Endothelial cell of umbilical vein (primary cell): ENCODE results near the gene LMX1A. TPM values are rescaled to one million over a fixed set of nuclear protein-coding genes. Genes with fewer than 3 reads are reported as not detected.

Experiments used
- BruUV-seq: library from RNA; stranded (reverse); fragments of 400-500 nt; replicated peaks from 2 replicates; lab custom pipeline; 2021; lab: Mats Ljungman, UMichigan
- CTCF ChIA-PET: fragments of 300-600, 350-600 bp; sonication (Branson Sonifier 250); formaldehyde crosslinking; loops from one replicate; lab custom pipeline; 2021; ENCODE audit warnings: antibody characterized with exemption, inconsistent platforms; lab: Charles Lee
- POLR2A ChIA-PET: fragments of 300-600, 350-600 bp; sonication (Branson Sonifier 250); formaldehyde crosslinking; loops from one replicate; lab custom pipeline; 2021; ENCODE audit warnings: antibody characterized with exemption, inconsistent platforms; lab: Charles Lee
- DNase-seq: peaks from one replicate; pipeline ENCODE4 v3.0.0-alpha.2; 2011; ENCODE audit warnings: low read depth, low spot score
- FAIRE-seq: peaks from 2 replicates; lab custom pipeline; 2011; peaks lifted over from hg19 to GRCh38; lab: Jason Lieb, UNC
- H2AFZ ChIP-seq: 2 replicates; pipeline ENCODE4 v1.6.0; 2012; ENCODE audit warnings: low read depth, low read length, control low read depth, inconsistent platforms
- H3K27ac ChIP-seq: 2 replicates; pipeline ENCODE4 v1.5.1; 2011; ENCODE audit warnings: low read depth, mild to moderate bottlenecking, control low read depth, low read length, moderate library complexity; ENCODE audit not compliant: insufficient read depth
- H3K27me3 ChIP-seq, 2 experiments: 2 replicates each; pipeline versions ENCODE4 v1.6.0 to v1.6.1; 2011; ENCODE audit warnings: low read length in 2 of 2, mixed read lengths in 1 of 2; ENCODE audit not compliant: control insufficient read depth in 2 of 2, insufficient read depth in 2 of 2
- H3K36me3 ChIP-seq, 2 experiments: 2 replicates in 1 of 2; 3 replicates in 1 of 2; pipeline ENCODE4 v1.5.1; 2011; ENCODE audit warnings: low read length in 2 of 2, mild to moderate bottlenecking in 1 of 2, moderate library complexity in 1 of 2; ENCODE audit not compliant: control insufficient read depth in 2 of 2, insufficient read depth in 2 of 2; ENCODE audit errors: extremely low read depth in 1 of 2
- H3K4me1 ChIP-seq: 3 replicates; pipeline ENCODE4 v1.5.1; 2011; ENCODE audit warnings: mild to moderate bottlenecking, low read length; ENCODE audit not compliant: control insufficient read depth, insufficient read depth; ENCODE audit errors: extremely low read depth
- H3K4me2 ChIP-seq: 2 replicates; pipeline ENCODE4 v1.6.1; 2011; ENCODE audit warnings: low read length, control low read depth, mixed read lengths; ENCODE audit not compliant: insufficient read depth
- H3K4me3 ChIP-seq, 3 experiments: fragments of 200-600 bp in 1 of 3; sonication (generic), shearing (Covaris generic) in 1 of 3; replicated peaks in 1 of 3; 2 replicates each; pipeline ENCODE4 v1.5.1; 2011 to 2016; ENCODE audit warnings: control low read depth in 3 of 3, low read length in 3 of 3, mild to moderate bottlenecking in 2 of 3, inconsistent platforms in 1 of 3, low read depth in 1 of 3, moderate library complexity in 1 of 3; ENCODE audit not compliant: insufficient read depth in 1 of 3
- H3K79me2 ChIP-seq: 2 replicates; pipeline ENCODE4 v1.6.0; 2012; ENCODE audit warnings: low read length, inconsistent platforms; ENCODE audit not compliant: control insufficient read depth, insufficient read depth
- H3K9ac ChIP-seq: replicated peaks from 2 replicates; pipeline ENCODE3; 2011; ENCODE audit warnings: low read length, control low read depth; ENCODE audit not compliant: insufficient read depth; ENCODE audit errors: extremely low read depth
- H3K9me1 ChIP-seq: replicated peaks from 3 replicates; pipeline ENCODE4 v1.6.0; 2011; ENCODE audit warnings: mild to moderate bottlenecking, low read length; ENCODE audit not compliant: control insufficient read depth, insufficient read depth; ENCODE audit errors: extremely low read depth
- H3K9me3 ChIP-seq: replicated peaks from 2 replicates; pipeline ENCODE4 v1.5.1; 2012; ENCODE audit warnings: low read length, inconsistent platforms; ENCODE audit not compliant: control insufficient read depth, insufficient read depth
- H4K20me1 ChIP-seq: replicated peaks from 2 replicates; pipeline ENCODE3; 2011; ENCODE audit warnings: mild to moderate bottlenecking, low read length; ENCODE audit not compliant: control insufficient read depth, insufficient read depth; ENCODE audit errors: extremely low read depth
- EZH2 ChIP-seq: IDR thresholded peaks from 2 replicates; pipeline ENCODE4 v1.6.1; 2012; ENCODE audit warnings: borderline replicate concordance, low read depth, mild to moderate bottlenecking, moderate library complexity, low read length, inconsistent platforms; ENCODE audit not compliant: severe bottlenecking
- FOS ChIP-seq: IDR thresholded peaks from 2 replicates; pipeline ENCODE4 v1.6.1; 2011; ENCODE audit warnings: mild to moderate bottlenecking, low read length, moderate library complexity, borderline replicate concordance; ENCODE audit not compliant: insufficient read depth
- GATA2 ChIP-seq: IDR thresholded peaks from 2 replicates; pipeline ENCODE4 v1.7.0; 2011; ENCODE audit warnings: low read depth, mild to moderate bottlenecking, moderate library complexity, mixed read lengths, low read length; ENCODE audit not compliant: insufficient read length, insufficient read depth
- JUN ChIP-seq: IDR thresholded peaks from 2 replicates; pipeline ENCODE4 v1.6.1; 2011; ENCODE audit warnings: borderline replicate concordance, low read depth; ENCODE audit not compliant: insufficient read length, insufficient read depth
- MYC ChIP-seq: IDR thresholded peaks from one replicate; pipeline ENCODE4 v1.6.1; 2011; ENCODE audit warnings: mild to moderate bottlenecking, low read depth, low read length
- POLR2A ChIP-seq: IDR thresholded peaks from 2 replicates; pipeline ENCODE4 v1.6.1; 2012; ENCODE audit warnings: low read depth, mild to moderate bottlenecking, control low read depth, low read length
- POLR2AphosphoS5 ChIP-seq: IDR thresholded peaks from 2 replicates; pipeline ENCODE4 v1.6.1; 2012; ENCODE audit warnings: low read depth, mild to moderate bottlenecking, control low read depth, low read length, moderate library complexity; ENCODE audit not compliant: insufficient read depth
- dilution Hi-C: fragments of 300-500 bp; cut with MboI; formaldehyde crosslinking; loops from one replicate; pipeline ENCODE4 v1.15.0; 2019; ENCODE audit warnings: low sequenced_read_pairs; ENCODE audit not compliant: extremely low pct_ligation_motif_present
- intact Hi-C: fragments of 100-400 bp; cut with micrococcal nuclease; formaldehyde crosslinking; loops from one replicate; pipeline ENCODE4 v1.10.0; 2022
- polyA plus RNA-seq, 4 experiments: library from polyadenylated mRNA; depleted of rRNA in 3 of 4; stranded (reverse) in 3 of 4; unstranded in 1 of 4; fragments of >200 nt; gene quantifications; 2 replicates each; pipeline versions ENCODE4 v1.2.1 to v1.2.3, GENCODE V29; 2011 to 2012; ENCODE audit warnings: missing spikeins in 1 of 4
- total RNA-seq: library from RNA; stranded (reverse); gene quantifications from 2 replicates; pipeline ENCODE4 v1.2.3, GENCODE V29; 2021
- TF ChIP-seq, protein P1 (sequence below): IDR thresholded peaks from 2 replicates; pipeline ENCODE4 v1.6.1; 2011; ENCODE audit not compliant: insufficient read depth, insufficient read length
- TF ChIP-seq, protein P2 (sequence below), 2 donors: IDR thresholded peaks; 1 replicate in 1 of 2; 2 replicates in 1 of 2; pipeline ENCODE4 v1.5.1; 2011; ENCODE audit warnings: low read length in 2 of 2, mild to moderate bottlenecking in 2 of 2, moderate library complexity in 2 of 2, control low read depth in 1 of 2, inconsistent platforms in 1 of 2, low read depth in 1 of 2; ENCODE audit not compliant: insufficient read depth in 1 of 2; ENCODE audit errors: extremely low read depth in 1 of 2

Gene LMX1A
- total and polyA plus RNA-seq, 2 donors (not counting 3 experiments of a cell fraction or from before 2014, with no cell fraction given) = not detected

DNA sequence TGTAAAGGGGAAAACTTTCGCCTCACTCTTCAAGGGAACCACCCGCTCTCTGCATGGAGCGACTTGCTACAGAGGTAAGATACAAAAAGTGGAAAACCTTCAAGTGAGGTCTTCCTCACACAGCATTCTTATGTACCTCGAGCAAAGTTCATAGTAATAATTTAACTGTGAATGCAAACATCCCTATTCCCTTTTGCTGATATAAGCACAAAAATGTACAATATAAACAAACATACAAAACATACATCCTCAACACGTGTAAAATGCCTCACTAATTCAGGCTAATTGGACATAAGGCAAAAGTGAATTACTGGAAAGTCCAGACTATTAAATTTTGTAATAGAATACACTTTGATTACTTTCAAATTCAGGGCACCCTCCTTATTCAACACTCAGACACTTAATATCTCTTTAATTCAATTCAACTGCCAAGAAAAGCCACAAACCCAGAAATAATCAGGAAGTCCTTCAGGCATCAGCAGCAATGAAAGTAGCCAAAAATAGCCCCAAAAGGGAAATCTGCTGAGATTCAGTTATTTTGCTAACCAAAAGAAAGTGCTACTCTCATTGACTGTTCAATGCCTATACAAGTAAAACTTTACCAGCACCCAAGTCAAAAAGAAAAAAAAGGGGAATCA, 15.2 kb upstream of the LMX1A start:
- ChIA-PET POLR2A (no interaction called here), CTCF (no interaction called here)
- H3K27ac ChIP-seq = no peak overlapping the region
- no peaks in the 10 kb centered on the region for H3K9me3 ChIP-seq
- H3K27me3 ChIP-seq = peaks cover 4 to 6% of the 10 kb centered on the region in 2 experiments
- peaks cover 7% of the 10 kb centered on the region for H3K4me1 ChIP-seq
- BruUV-seq = no TSS peak
- H3K36me3 ChIP-seq = no peaks in the 10 kb centered on the region
- no peaks in the 10 kb centered on the region for H4K20me1 ChIP-seq
- no peak for DNase-seq
- TF ChIP-seq POLR2AphosphoS5 = no peak
- TF ChIP-seq, protein P1, sequence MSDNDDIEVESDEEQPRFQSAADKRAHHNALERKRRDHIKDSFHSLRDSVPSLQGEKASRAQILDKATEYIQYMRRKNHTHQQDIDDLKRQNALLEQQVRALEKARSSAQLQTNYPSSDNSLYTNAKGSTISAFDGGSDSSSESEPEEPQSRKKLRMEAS = no peak
- no peak for TF ChIP-seq MYC
- TF ChIP-seq FOS = no peak
- no peak for TF ChIP-seq GATA2
- TF ChIP-seq POLR2A = no peak
- TF ChIP-seq EZH2 = no peak
- TF ChIP-seq, protein P2, sequence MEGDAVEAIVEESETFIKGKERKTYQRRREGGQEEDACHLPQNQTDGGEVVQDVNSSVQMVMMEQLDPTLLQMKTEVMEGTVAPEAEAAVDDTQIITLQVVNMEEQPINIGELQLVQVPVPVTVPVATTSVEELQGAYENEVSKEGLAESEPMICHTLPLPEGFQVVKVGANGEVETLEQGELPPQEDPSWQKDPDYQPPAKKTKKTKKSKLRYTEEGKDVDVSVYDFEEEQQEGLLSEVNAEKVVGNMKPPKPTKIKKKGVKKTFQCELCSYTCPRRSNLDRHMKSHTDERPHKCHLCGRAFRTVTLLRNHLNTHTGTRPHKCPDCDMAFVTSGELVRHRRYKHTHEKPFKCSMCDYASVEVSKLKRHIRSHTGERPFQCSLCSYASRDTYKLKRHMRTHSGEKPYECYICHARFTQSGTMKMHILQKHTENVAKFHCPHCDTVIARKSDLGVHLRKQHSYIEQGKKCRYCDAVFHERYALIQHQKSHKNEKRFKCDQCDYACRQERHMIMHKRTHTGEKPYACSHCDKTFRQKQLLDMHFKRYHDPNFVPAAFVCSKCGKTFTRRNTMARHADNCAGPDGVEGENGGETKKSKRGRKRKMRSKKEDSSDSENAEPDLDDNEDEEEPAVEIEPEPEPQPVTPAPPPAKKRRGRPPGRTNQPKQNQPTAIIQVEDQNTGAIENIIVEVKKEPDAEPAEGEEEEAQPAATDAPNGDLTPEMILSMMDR (IDR thresholded peaks at IDR 0.05; ENCODE audit: extremely low read depth in 1 of 2, insufficient read depth in 1 of 2, low read depth in 1 of 2, low read length in 2 of 2) = no peak
- TF ChIP-seq JUN = no peak
- dilution Hi-C loops (no loop called here), intact Hi-C loops (no loop called here)
- no peak overlapping the region for H3K4me3 ChIP-seq
- H3K79me2 ChIP-seq = no peaks in the 10 kb centered on the region
- H3K9me1 ChIP-seq = no peaks in the 10 kb centered on the region
- H2AFZ ChIP-seq = no peak overlapping the region
- H3K4me2 ChIP-seq = no peak overlapping the region
- FAIRE-seq = no peak
- no peak overlapping the region for H3K9ac ChIP-seq
